Pons (tissue), 1 donor: Measurements from ENCODE around the gene SLC5A10.
A peak's percentile ranks its signal among the peaks of the same experiment; 100 is the strongest.
"Not testable (repeated sequence)": the region's sequence is repeated elsewhere in the genome, so short reads cannot be mapped to it uniquely, and the experiment has no call there.

Experiments
- DNase-seq: peaks from one replicate; pipeline ENCODE4 v3.0.0-alpha.2; 2016; ENCODE audit warnings: low spot score

The SLC5A10 gene

GRCh38 chr17:18947866-18948265, 4.1 kb upstream of the SLC5A10 start:
- no peak for DNase-seq

GRCh38 chr17:18948476-18949006, 3.4 kb upstream of the SLC5A10 start:
- no peak for DNase-seq

- DNase-seq: no peak
These were observed 2.4 kb upstream of the SLC5A10 start for GRCh38 chr17:18949566-18949965.

DNA sequence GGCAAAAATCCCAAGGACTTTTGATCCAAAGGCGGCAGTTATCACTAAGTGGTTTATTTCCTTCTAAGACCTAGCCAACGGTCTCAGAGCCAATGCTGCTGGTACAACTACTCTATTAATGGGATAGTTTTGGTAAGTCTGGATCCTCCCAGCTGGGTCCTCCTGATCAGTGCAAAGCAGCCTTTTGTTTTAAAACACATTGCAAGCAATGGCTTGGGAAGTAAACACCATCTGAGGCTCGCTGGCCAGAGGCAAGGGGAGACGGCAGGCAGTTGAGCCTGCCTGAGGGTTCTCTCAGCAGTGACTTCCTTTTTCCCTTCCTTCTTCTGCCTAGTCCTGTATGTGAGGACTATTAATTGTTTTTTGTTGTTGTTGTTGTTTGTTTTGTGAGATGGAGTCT, 1.6 kb upstream of the SLC5A10 start:
- peak; percentile 3 for DNase-seq

GRCh38 chr17:18950944-18951905, 740 bp upstream of the SLC5A10 start:
- DNase-seq: no peak

DNA sequence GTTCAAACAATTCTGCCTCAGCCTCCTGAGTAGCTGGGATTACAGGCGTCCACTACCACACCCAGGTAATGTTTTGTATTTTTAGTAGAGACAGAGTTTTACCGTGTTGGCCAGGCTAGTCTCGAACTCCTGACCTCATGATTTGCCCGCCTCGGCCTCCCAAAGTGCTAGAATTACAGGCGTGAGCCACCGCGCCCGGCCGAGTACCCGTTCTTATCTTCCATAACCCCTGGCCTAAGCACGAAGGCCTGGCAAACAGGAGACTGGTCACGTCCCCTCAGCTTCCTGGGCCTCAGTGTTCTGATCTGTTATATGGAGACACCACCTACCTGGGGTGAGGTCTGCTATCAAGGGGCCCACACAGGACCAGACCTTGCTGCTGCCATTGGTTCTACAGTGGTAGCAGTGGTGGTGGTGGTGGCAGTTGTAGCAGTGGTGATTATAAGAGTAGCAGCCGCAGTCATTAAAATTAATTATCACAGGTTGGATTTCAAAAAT, 1.3 kb downstream of the SLC5A10 start:
- DNase-seq: no peak

DNA sequence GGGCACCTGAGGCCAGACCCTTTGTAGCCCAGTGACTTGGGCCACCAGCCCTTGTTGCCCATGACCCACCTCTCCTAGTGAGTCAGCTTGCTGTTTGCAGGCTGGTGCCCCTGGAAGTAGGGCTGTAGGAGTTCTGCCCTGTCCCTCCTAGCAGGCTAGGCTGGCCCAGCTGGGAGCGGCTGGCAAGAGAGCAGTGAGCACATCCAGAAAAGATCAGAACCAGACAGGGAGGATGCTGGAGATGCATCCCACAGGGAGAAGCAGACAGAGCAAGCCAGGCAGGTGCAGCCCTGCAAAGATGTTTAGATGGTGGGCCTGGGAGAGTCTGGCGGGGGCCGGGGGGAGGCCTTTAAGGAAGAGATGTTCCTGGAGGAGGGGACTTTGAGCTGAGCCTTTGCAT, 2.4 kb downstream of the SLC5A10 start:
- no peak for DNase-seq

GRCh38 chr17:18955009-18955408, 3.0 kb downstream of the SLC5A10 start:
- DNase-seq: no peak

GRCh38 chr17:18956021-18956420, 4.1 kb downstream of the SLC5A10 start:
- DNase-seq: not testable (repeated sequence)

DNA sequence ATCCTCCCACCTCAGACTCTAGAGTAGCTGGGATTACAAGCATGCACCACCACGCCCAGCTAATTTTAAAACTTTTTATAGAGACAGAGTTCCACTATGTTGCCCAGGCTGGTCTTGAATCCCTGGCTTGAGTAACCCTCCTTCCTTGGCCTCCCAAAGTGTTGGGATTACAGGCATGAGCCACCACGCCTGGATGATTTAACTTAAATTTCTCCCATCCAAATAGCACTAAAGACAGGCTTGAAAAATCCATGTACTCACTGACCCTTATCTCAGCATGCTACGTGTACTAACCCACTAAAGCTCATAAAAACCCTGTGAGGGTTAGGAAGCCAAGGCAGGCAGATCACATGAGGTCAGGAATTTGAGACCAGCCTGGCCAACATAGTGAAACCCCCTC, 4.6 kb downstream of the SLC5A10 start:
- no peak for DNase-seq

- DNase-seq: no peak
These were observed 5.9 kb downstream of the SLC5A10 start for GRCh38 chr17:18957831-18958230.

DNA sequence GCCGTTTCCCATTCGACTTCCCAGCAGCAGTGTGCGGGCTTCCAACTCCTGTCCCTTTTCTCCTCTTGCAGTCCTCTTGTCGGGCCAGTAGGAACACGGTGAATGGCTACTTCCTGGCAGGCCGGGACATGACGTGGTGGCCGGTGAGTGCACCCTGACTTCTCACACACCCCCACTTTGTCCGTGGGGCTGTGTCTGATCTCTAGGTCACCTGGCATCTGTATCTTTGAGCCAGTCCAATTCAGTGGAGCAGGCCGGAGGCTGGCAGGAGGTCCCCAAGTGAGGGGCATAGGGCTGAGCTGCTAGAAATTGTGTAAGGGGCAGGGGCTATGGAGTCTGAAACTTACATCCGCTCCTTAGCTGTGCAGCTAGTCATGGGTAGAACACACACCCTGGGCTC, 6.6 kb downstream of the SLC5A10 start:
- no peak for DNase-seq

GRCh38 chr17:18959071-18959844, 7.3 kb downstream of the SLC5A10 start:
- DNase-seq: no peak

DNA sequence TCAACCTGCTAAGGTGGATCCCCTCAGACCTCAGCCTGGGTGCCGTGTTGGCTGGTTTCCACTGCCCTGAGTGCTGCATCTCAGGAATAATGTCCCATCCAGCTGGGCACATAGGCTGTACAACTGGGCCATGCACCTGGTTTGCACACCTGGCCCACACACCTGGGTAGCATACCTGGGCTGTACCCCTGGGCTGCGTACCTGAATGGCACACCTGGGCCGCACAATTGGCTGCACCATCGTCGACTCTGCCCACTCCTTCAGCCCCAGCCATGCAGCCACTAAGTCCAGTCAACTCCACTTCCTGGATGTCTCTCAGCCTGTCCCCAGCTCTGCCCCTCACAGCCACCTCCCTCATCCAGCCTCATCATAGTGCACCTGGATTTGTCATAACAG, 7.9 kb downstream of the SLC5A10 start:
- no peak for DNase-seq

GRCh38 chr17:18960241-18960665, 8.3 kb downstream of the SLC5A10 start:
- DNase-seq: no peak

DNA sequence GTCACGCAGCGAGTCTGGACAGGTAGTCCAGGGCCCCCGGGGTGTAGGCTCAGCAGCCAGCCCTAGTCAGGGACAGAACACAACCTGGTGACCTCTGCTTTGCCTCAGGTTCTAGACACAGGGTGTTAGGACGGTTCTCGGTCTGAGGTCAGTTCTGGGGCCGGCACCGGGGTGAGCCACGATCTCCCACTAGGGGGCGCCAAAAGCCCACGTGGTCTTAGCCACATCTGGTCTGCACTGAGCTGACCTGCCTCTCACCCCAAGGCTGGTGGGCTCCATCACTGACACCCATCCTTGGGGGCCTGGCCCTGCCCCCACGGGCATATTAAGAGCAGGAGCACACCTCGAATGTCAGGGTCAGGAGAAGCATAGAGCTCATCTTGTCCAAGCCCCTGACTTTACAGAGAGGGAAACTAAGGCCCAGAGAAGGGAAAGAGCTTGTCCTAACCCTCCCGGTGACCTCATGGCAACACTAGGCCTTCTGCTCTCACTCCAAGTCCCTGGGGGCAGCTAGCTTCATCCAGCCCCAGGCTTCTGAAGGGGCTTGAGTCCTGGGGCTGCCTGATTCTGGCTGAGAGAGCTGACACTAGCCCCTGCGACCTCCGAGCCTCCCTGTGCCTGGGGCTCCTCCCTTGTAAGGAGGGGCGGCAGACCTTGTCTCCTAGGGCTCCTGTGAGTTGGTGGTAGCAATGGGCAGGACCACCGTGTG, 9.0 kb downstream of the SLC5A10 start:
- peak; percentile 26 for DNase-seq

GRCh38 chr17:18961634-18962493, 9.9 kb downstream of the SLC5A10 start:
- DNase-seq: no peak

DNA sequence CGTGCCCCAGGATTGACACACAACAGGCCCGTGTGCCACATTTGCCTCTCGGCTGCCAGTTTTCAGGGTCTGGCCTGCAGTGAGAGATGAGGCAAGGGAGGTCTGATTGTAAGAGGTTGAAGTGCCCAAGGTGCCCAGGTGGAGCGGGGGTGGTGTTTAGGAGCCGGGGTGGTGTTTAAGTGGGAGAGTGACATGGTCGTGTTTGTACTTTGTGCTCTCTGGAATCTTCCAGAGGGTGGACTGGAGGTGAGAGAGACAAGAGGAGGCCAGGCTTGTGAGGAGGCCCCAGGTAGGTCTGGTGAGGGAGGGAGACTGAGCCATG, 10.5 kb downstream of the SLC5A10 start:
- no peak for DNase-seq

GRCh38 chr17:18963126-18964017, 11.4 kb downstream of the SLC5A10 start:
- DNase-seq: no peak

DNA sequence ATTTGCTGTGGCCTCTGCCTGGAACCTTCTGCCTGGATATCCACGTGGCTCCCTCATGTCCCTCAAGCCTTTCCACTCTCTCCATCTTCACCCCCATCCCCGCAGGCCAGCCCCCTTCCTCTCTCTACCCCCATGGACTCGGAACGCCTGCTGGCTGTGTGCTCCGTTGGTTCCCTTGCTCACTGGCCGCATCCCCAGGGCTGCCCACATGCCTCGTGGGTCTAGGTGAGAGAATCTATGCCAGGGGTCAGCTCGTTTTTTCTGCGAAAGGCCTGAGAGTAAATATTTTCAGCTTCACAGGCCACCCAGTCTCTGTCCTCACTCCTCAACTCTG, 12.0 kb downstream of the SLC5A10 start:
- DNase-seq: no peak
